Midbrain (tissue), 1 donor: ENCODE measurements around the gene RBFOX2.
"Not testable (repeated sequence)": the region's sequence is repeated elsewhere in the genome, so short reads cannot be mapped to it uniquely, and the experiment has no call there.

ENCODE experiments used
- DNase-seq: peaks from one replicate; lab custom pipeline; 2025; lab: John Stamatoyannopoulos, UW

The RBFOX2 gene

DNA sequence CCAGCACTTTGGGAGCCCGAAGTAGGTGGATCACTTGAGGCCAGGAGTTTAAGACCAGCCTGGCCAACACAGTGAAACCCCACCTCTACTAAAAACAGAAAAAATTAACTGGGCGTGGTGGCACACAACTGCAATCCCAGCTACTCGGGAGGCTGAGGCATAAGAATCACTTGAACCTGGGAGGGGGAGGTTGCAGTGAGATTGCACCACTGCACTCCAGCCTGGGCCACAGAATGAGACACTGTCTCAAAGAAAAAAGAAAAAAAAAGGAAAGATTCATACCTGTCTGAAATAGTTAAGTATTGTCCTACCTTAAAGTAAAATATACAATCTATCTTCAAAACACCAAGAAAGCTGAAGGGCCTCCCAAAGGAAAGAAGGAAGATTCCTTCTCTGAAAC, 20.1 kb downstream of the RBFOX2 start:
- no peak for DNase-seq

DNA sequence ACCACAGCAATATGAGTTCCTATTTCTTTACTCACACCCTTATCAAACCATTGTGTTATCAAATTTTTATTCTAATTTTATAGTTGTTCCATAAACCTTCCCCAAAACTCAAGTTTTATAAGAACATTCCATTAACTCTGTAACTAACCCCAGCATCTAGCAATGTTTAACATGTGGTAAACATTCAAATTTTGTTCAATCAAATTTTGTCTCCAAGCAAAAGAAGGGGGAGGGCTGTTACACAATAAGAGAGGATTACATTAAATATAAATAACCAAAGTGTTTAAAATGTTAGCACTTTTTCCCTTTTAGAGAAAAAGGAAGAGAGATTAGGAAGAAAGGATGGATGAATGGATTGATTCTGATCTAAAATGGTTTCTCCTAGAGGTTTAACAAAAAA, 20.5 kb downstream of the RBFOX2 start:
- no peak for DNase-seq

DNA sequence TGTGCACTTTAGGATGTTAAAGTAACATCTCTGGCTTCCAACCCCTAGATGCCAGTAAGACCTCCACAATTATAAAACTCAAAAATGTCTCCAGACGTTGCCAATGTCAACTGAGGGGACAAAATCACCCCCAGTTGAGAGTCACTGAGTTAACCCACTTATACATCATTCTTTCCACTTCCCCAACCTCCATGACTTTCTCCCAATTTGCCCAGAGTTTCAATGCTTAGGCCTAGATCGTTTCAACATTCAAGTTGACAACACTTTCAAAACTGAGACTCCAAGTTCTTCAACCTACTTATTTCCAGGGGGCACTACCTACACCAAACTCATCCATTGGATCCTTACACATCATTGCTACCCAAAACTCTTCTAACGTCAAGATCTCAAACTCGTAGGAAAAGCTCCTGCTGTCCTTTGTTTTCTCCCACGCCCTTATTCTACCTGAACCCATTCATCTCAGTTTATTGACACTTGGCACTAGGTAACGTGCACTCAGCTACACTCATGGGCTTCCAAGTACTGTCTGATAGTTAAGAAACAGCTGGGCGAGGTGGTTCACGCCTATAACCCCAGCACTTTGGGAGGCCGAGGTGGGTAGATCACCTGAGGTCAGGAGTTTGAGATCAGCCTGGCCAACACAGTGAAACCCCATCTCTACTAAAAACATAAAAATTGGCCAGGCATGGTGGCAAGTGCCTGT, 24.5 kb downstream of the RBFOX2 start:
- DNase-seq, result no peak

DNA sequence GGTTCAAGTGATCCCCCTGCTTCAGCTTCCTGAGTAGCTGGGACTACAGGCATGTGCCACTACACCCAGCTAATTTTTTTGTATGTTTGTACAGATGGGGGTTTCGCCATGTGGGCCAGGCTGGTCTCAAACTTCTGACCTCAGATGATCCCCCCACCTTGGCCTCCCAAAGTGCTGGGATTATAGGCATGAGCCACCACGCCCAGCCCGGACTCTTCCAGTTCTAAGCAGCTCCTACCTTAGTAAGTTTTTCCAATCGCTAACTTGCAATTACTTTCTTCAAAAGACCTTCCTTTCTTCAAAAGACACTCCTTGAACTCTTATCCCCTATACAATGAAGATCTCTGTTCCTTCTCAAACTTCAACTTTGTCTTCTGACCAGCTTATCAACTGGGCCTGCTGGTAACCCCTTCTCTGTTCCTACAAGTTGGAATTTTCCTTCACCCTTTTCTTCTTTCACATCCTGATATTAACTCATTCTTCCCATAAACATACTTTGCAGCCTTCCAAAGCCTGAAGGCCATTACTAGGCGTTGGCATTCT, 25.8 kb downstream of the RBFOX2 start:
- no peak for DNase-seq

DNA sequence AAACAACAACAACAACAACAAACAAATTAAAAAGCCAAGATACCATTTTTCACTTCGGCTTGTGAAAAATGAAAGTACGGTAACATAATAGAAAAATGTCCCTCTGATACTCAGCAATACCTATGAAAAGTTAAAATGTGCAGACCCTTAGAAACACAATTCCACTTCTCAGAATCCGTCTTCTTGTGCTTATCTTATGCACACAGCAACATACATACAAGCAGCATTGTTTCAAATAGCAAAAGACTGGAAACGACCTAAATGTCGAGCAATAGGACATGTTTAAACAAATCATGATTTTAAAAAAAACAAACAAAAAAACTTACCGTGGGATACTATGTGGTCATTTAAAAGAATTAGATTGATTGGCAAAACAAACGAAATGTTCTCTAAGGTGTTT, 26.5 kb downstream of the RBFOX2 start:
- no peak for DNase-seq

DNA sequence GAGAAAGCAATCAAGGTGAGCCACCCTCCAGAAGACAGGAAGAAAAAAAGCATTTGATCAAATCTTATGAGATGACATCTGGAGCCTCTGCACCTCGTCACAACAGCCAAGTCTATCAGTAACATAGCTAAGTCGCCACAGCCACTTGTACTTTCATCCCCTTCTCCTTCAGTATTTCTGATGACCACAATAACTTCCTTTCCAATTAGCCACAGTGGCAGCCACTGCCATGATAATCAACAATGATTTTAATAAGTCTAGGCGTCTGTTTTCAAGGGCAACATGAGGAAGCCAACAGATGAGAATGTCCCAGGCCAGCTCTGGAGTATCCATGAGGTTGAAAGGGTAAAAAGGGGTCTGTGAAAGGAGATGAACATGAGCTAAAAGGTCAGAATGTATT, 29.9 kb downstream of the RBFOX2 start:
- no peak for DNase-seq

DNA sequence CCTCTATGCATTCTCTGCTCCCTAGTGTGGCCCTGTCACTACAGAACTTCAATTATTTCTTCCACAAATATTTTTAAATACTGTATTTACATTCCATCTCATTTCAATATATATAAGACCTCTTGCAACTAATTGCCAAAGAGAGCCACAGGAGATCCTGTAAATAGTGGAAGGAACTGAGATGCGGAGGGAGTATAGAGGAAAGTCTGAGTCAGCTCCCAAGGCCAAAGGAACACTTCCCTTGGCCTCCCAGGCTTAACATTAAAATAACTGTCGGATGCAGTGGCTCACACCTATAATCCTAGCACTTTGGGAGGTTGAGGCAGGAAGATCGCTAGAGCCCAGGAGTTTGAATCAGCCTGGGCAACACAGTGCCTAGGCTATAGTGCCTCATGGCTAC, 31.2 kb downstream of the RBFOX2 start:
- no peak for DNase-seq

DNA sequence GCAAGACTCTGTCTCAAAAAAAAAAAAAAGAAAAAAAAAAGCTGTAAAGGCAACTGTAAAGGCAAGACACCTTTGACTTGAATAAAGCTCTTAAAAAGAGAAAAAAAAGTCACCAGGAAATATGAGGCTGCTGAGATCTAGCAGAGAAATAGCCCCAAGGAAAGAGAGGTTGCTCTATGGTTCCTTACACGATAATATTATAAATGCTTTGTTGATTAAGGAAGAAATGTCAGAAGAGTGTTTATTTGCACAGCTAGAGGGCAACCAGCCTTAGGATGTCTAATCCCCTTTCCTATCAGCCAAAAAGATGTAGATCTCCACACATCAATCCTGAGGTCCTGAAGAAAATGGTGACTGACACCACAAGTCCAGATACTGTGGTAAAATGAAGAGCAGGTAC, 32.0 kb downstream of the RBFOX2 start:
- no peak for DNase-seq

DNA sequence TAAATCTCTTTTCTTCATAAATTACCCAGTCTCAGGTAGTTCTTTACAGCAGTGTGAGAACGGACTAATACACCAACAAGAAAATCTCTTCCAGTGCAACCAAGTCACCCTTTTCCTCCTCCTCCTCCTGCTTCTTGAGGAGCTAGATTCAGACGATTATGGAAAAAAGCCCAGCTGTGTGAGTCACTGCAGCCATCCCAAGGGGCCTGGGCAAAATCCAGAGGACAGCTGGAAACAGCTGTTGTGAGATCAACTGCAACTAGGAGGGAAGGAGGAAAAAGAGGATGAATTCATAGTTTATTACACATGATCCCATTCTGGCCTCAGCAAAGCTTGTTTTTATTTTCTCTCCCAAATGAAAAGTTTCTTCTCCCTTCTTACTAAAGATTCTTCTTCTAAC, 32.9 kb downstream of the RBFOX2 start:
- DNase-seq, result no peak

DNA sequence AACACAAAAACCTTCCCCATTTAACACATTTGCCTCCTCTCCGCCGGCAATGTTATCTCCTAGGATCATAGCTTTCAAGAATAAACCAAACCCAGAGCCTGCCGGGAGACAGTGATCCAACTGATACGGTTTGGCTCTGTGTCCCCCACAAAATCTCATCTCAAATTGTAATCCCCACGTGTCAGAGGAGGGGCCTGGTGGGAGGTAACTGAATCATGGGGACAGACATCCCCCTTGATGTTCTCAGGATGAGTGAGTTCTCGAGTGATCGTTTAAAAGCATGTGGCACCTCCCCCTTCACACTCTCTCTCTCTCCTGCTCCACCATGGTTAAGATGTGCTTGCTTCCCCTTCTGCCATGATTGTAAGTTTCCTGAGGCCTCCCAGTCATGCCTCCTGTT, 33.3 kb downstream of the RBFOX2 start:
- no peak for DNase-seq

DNA sequence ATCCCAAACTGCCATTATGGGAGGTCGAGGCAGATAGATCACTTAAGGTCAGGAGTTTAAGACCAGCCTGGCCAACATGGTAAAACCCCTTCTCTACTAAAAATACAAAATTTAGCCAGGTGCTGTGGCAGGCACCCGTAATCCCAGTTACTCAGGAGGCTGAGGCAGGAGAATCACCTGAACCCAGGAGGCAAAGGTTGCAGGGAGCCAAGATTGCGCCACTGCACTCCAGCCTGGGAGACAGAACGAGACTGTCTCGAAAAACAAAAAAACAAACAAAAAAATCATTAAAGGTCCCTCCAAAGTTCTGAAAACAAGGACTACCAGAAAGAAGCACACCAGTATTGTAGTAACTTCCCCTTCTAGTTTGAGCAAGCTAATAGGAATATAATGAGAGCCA, 34.9 kb downstream of the RBFOX2 start:
- not testable (repeated sequence) for DNase-seq

DNA sequence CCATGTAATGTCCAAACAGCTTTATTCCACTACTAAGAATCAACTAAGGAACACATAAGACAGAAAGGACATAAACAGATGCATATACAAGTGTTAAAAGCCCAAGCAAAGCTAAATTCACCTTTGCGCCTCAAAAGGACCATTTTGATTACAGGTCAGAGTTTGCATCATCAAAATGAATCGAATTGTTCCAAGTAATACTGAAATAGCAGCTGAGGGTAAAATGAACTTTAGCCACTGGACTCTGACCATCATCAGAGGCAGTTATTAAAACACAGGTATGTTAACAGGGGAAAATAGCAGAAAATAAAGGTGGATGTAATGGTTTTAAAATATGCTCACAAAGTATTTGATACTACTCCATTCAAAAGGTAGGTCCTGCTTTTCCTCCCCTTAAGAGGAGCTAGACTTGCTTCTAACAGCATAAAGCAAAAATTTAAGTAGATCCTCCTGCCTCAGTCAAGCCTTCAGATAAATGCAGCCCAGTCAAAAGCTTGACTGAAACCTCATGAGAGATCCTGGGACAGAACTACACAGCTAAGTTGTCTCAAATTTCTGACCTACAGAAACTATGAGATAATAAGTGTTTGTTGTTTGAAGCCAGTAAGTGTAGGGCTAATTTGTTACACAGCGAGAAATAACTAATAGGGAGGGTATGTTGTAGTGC, 35.4 kb downstream of the RBFOX2 start:
- no peak for DNase-seq

DNA sequence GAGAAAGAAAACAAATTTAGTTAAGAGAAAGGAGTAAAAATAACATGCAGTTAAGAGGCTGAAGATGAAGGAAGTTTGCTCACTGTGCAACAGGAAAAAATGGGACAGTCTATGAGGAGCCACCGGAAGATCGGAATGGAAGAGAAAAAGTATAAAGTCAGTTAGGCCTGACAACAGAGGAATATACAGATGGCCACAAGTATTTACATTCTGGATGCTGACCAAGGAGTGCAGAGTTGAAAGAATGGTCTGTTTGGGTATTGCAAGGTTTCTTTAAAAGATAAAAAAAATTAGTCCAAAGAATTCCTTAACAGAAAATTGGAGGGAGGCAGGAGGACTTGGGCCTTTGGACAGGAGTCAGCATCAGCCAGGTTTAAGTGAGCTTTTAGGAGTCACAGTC, 37.5 kb downstream of the RBFOX2 start:
- DNase-seq, result no peak

DNA sequence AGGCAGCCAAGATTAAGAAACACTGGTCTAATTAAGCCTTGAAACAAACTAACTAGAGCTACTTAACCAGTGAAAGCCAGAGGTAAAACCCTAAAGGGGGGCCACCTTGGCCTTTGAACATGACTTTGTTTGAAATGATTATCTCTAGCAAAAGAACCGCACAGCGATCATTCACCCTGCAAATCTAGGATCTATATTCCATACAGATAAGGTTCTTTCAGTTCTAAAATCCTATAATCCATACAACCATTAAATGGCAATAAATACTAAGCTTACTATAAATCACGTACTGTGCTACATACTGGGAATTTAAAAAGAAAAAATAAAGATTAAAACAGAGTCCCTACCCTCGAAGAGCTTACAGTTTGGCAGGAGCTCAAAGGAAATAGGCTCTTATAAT, 40.6 kb downstream of the RBFOX2 start:
- DNase-seq, result no peak

DNA sequence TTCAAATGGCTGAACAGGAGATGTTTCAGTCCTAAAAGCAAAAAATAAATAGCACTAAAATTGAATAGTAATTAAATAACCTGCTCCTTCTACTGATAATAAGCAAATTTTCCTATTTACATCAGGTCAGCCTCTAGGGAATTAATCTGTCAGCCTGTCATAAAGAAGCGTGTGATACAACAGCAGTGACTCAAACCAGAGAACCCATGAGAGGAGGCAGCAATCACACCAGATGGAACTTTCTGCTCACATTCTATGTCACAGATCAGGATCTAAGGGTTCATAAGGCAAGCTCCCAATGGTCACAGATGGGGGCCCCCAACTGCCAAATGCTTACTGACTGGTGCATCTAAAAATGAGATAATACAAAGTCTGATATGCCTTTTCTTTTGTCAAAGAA, 41.1 kb downstream of the RBFOX2 start:
- DNase-seq, result no peak

DNA sequence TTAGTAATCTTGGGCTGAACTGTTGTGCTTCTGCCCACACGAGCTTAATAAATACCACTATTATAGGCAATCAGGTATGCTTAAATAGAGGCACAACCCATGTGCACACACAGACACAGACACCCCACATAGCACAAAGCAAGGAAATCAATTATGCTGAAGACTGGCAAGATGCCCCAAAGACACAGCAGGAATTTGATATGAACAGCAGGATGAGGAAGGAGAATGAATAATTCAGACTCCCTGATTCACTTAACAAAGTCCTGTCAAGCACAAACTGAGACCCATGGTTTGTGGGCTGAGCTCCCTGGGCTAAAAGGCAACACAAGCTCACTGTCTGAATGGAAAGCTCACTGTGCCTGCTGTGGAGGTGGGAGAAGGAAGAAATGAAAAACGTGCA, 42.5 kb downstream of the RBFOX2 start:
- no peak for DNase-seq

DNA sequence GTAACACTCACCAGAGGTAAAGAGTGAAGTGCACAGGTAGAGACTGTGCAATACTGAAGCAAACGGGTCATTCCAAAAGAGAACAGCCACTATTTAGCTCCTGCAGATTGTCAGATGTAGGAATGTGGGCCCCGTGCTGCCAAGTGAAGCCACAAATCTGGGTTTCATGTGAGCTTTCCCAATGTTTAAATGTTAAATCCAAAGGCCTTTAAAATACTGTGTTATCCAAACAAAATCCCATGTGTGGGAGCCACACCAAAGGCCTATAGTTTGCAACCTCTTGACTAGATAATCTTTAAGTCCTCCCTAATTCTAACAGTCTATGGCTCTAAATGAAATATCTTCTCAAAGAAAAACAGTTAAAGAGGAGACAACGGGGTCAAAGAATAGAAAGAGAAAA, 43.3 kb downstream of the RBFOX2 start:
- no peak for DNase-seq

DNA sequence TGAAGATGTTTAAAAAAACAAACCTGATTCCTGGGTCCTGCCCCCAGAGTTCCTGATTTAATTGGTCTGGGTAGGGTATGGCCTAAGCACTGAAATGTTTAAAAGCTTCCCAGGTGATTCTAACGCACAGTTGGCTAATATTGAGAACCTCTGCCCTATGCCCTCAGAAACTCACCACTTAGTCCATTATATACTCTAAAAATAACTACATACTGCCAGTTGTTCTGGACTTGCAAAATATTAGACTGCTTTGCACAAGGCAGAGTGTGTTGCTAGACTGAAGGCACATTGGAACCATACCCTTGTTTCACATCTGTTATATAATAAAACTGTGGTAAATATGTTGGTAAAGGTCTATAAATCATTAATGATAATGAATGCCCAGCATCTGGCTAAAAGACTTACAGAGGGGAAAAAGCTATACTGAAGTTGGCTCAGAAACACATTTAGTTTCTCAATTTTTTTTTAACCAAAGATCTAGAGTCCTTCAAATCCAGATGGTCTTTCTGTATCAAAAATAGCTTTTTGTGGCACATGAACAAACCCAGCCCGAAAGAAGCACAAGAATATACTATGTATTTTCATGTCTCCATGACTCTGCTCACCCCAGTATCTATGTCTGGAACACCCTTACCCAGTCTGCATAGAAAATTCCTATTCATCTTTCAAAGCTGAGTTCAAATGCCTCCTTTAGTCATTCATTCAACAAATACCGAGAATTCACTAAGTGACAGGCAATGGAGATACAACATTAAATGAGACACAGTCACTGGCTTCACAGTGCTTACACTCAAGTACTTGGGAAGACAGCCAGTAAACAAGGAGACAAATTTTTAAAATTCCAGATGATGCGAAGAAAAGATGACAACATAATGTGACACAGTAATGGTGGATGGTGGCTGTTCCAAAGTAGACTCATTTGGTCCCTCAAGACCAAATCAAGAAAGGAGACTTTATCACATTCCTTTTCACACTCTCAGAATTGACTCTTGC, 44.1 kb downstream of the RBFOX2 start:
- no peak for DNase-seq

DNA sequence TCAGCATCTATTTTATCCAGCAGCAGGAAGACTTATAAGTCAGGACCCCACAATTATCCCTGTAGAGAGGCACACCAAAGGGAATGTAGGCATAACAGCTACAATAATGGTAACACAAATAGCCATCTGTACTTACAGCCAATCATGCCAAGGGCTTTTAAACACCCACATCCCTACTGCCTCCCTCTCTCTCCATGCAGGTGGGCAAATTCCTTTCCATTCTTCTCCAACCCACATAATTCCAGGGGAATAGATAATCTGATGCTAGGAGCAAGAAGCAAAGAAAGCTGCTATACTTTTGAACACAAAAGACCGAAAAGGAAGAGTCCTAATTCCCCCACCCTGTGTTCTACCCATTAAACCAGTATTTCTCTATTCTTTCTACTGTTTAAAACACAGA, 46.7 kb downstream of the RBFOX2 start:
- DNase-seq, result no peak

DNA sequence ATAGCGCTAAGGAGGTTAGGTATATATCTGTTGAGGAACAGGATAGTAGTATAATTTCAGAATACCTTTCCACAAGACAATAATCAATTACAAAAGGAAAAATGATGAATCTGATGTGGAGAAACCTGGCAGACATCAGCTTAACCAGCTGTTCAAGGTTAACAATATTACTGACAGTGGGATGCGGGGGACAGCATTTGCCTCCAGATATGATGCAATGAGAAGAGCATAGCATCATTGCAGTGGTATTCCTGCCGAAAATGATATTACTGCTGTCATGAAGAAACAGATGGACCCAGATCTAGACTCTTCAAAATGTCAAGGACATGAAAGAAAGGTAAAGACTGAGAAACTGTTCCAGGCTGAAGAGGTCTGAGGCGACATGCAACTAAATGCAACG, 49.7 kb downstream of the RBFOX2 start:
- DNase-seq, result no peak

DNA sequence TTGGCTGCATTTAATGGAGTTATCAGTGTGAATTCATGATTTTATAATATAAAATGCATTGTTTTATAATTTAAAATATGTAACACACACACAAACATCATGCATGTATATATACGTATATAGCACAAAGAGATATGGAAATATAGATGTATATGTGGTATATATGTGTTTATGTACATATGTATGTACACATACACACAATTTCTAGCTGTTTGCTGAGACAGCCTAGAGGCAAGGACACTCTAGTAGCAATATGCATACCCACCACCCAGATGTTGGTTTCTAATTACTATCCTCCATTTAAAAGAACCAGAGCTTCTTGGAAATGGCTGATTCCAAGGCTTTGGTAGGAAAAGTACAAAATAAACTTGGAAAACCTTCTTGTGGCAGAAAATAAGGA, 50.4 kb downstream of the RBFOX2 start:
- no peak for DNase-seq

DNA sequence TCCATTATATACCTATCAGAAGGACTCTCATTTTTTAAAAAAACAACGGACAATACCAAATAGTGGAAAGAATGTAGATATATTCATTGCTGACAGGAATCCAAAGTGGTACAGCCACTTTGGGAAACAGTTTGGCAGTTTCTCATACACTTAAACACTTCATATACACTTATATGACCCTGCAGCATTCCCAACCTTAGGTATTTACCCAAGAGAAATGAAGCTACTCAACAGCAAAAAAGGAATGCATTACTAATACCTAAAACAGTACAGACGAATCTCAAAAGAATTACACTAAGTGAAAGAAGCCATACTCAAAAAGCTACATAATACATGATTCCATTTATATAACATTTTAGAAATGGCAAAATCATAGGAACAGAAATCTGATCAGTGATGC, 51.5 kb downstream of the RBFOX2 start:
- DNase-seq, result no peak

DNA sequence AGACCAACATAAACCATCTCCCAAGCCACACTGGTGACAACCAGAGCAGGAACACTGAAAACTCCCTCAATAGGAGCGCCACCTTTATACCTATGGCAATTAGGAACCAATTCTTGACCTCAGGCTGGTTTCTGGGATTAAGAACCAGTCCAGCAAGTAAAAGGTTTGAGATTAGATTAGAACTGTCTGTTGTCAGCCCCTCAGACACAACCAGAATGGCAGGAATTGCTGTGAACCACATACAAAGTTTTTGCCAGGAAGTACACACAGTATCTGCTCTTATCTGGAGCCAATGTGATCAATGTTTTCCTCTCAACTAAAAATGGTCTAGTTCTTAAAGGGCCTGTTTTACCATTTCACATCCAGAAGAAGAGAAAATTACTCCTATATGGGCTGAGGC, 55.2 kb downstream of the RBFOX2 start:
- no peak for DNase-seq
